ENCODE measurements around the gene AGAP1.

The AGAP1 gene

GRCh38 chr2:236026841-236027240, 533.0 kb downstream of the AGAP1 start:
- no peak for DNase-seq

- no peak for DNase-seq
Measured at GRCh38 chr2:236028066-236028465, 534.2 kb downstream of the AGAP1 start.

DNA sequence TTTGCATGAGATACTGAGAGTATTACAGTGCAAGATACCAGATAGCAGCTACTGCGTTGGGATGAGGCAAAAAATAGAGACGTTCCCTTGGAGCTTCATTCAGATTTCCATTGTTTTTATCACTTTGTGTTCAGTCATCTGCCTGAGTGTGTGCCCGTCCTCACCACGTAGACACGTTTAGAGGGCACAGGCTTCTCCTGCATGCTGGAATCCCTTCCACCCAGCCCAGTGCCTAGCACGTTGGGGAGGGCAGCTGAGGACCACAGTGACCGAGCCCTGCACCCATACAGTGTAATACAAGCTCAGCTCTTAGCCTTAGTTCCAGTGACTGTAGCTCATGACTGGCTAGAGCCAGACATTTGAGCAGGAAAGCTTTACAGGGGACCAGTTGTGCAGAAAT, 539.6 kb downstream of the AGAP1 start:
- DNase-seq = no peak

DNA sequence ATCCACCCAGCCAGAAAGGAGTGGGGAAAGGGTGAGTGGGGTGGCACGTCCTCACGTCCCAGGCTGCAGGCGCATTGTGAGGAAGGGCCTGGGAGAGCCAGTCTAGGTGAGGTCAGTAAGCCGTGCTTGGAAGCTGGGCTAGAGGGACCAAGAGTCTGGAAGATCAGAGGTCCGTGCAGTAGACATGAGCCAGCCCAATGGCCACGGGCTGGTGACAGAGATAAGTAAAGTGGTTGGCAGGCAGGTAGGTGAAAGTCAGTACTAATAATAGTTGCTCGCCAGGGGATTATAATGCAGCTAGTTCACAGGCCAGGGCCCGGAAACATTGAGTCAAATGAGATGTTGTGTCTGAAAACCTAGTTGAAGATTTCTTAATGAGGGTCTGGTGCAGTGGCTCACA, 541.1 kb downstream of the AGAP1 start:
- no peak for DNase-seq

GRCh38 chr2:236036045-236036444, 542.2 kb downstream of the AGAP1 start:
- no peak for DNase-seq

DNA sequence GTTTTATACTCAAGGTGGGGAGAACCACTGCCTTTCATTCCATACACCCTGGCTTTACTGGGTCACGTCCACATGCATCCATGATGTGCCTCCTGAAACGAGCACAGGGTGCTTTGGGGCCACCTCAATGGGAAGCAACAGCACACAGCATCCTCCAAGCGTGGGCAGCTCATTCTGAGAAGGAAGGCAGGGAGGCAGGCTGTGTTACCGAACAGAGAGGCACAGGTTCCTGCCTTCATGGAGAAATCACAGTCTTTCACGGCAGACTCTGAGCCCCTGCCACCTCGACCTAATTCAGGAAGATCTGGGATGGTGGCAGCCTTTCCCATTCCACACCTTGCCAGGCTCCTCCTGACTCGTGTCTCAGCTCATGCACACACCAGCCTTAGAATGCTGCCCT, 544.3 kb downstream of the AGAP1 start:
- no peak for DNase-seq

DNA sequence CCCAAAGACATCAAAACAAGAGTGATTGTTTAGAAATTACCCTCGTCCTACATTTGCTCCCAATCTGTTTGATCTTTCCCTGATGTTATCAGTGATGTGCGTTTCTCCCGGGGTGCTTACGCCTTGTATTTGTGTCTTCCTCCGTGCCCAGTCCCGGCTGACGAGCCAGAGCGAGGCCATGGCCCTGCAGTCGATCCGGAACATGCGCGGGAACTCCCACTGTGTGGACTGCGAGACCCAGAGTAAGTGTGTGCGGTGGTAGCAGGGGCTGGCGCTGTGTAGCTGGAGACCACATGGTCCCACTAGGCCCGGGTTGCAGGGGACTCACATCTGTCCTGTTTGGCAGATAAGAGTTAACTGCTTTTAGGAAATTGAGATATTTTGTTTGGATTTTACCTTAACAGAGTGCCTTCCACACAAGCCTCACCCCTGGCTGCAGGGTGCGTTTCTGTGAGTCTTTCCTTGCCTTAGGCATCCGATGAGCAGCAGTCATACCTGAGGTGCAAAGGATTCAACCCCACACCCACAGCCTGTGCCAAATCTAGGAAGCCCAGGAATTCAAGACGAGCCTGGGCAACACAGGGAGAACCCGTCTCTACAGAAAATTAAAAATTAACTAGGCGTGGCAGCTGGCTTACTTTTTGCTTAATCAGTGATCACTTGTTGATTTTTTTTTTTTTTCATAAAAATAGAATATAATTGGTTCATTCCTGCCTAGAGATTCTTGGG, 546.9 kb downstream of the AGAP1 start:
- DNase-seq = no peak

- no peak for DNase-seq
Measured at GRCh38 chr2:236041616-236042015, 547.8 kb downstream of the AGAP1 start.

- no peak for DNase-seq
Measured at GRCh38 chr2:236042087-236042486, 548.2 kb downstream of the AGAP1 start.

- no peak for DNase-seq
Measured at GRCh38 chr2:236044191-236044590, 550.3 kb downstream of the AGAP1 start.

DNA sequence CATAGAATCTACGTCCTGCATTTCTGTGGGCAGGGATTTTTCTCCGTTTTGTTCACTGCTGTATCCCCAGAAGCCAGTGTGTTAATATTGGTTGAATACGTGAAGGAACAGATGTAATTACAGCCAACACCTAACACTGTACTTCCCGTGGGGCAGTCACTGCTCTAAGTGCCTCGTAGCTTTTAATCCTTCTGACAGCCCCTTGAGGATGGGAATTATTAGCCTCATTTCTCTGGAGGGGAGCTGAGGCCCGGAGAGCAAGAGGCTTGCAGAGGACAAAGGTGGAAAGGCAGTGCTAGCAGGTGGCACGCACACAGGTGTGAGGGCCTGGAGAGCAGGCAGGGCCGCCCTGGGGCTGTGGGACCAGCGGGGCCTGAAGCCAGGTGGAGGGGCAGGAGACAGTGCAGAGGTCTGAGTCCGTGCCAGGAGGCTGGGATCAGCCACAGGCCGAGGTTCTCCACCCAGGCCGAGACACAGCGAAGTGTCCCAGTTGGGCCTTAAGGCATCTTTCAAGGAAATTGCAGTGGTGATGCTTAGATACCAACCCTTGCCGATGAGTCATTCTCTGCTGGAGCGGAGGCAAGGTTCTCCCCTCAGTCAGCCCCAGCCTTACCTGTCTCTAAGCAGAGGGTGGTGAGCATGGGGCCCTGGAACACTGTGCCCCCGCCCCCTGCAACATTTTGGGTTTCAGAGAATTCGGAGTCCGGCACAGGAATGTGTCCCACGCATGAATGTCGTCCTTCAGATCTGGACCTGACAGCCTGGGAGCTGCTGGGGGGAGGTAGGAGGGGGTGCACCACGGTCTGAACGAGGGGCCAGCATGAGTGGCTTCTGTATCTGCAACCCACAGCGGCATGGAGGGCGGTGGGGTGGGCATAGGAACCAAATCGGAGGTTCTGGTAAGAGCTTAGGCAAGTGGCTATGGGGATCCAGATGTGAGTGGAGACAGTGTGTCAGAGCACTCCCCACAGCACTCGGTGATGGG, 551.7 kb downstream of the AGAP1 start:
- no peak for DNase-seq

GRCh38 chr2:236046715-236047114, 552.9 kb downstream of the AGAP1 start:
- DNase-seq = no peak

- no peak for DNase-seq
Measured at GRCh38 chr2:236047176-236047575, 553.3 kb downstream of the AGAP1 start.

- no peak for DNase-seq
Measured at GRCh38 chr2:236047886-236048540, 554.2 kb downstream of the AGAP1 start.

DNA sequence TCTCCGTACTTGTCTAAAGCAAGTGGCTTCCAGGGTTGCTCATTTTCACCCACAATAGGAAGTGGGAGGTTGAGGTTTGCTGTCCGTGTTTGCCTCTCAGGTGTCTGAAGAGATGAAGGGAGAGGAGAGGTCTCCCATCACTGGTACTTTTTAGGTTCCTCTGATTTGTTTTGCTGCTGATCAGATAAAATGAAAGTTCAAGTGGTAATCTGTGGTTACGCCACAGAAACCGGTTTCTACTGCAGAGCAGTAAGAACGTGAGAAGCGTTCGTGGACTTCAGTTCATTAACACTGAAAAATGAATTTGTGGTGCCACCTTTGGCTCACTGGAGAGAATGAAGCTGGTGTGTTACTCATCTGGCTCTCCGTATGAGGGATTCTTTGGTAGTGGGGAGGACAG, 556.1 kb downstream of the AGAP1 start:
- DNase-seq = no peak

- DNase-seq = no peak
Measured at GRCh38 chr2:236051351-236051750, 557.5 kb downstream of the AGAP1 start.

GRCh38 chr2:236051806-236052205, 558.0 kb downstream of the AGAP1 start:
- DNase-seq = no peak

DNA sequence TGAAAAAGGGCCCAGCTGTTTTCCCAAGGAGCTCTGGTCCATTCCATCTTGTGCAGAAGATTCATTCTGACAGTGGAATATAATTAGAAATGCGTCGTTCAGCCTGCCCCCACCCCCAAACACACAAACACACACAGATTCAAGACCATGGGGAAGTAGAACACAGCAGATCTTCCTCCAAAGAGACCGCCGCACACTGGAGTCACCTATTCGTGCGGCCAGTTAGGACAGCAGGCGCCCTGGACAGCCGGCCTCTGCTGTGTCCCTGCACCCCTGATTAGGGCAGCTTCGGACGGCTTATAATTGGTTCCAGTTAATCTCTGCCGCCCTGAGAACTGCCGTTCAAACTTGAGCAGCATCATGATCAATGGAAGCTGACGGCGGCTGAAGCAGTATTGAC, 558.4 kb downstream of the AGAP1 start:
- no peak for DNase-seq

GRCh38 chr2:236052926-236053821, 559.3 kb downstream of the AGAP1 start:
- no peak for DNase-seq

- no peak for DNase-seq
Measured at GRCh38 chr2:236054125-236054524, 560.3 kb downstream of the AGAP1 start.

DNA sequence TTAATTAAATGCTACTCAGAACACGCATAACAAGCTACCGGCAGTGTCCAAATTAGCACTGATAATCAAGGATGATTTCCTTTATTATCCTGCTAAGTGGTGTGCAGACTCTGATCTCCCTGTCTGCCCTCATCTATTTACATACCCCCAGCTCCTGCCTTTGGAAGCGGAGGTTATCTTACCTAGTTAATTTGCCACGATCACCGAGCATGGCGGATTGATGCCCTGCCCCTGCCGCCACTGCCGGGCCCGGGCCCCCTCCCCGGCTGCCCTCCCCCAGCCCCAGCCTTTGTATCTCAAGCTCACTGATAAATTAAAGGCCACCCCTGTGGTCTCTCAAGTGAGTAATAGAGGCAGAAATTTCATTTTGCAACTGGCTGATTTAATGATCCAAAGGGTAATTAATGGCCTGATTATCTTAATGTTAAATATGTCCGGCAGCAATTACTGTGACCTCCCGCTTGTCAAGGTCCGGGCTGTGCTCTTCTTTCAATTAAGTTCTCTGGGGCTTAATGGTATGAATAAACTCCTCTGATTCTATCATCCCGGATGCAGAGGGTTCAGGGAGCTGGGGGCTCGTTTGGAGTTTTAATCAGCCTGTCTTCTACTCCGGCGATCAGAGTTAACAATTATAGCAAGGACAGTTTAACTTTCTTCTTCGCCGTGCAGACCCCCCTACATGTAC, 560.9 kb downstream of the AGAP1 start:
- no peak for DNase-seq

DNA sequence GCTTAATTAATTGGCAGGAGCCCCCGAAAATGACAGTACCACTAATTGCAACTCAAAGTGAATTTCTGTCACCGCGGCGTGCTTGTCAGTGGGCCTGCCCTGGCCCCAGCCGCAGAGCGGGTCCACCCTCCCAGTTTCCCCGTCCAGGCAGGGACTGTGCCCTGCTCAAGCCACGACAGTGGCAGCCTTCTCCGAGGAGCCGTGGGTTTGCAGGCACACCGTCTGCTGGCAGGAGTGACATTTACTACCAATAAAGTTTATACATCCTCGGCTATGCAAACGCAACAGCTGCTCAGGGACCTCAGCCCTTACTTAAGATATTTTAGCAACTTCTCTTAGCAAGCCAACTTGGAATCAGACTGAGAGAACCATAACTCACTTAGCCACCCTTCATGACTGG, 561.6 kb downstream of the AGAP1 start:
- DNase-seq = no peak
